DMS 273 treated with DMSO at 0.1 percent for 48 hours (cell line): ENCODE results near the gene KCNMA1.

Experiments used
- DNase-seq: peaks from one replicate; lab custom pipeline; 2025; lab: John Stamatoyannopoulos, UW

KCNMA1 gene

DNA sequence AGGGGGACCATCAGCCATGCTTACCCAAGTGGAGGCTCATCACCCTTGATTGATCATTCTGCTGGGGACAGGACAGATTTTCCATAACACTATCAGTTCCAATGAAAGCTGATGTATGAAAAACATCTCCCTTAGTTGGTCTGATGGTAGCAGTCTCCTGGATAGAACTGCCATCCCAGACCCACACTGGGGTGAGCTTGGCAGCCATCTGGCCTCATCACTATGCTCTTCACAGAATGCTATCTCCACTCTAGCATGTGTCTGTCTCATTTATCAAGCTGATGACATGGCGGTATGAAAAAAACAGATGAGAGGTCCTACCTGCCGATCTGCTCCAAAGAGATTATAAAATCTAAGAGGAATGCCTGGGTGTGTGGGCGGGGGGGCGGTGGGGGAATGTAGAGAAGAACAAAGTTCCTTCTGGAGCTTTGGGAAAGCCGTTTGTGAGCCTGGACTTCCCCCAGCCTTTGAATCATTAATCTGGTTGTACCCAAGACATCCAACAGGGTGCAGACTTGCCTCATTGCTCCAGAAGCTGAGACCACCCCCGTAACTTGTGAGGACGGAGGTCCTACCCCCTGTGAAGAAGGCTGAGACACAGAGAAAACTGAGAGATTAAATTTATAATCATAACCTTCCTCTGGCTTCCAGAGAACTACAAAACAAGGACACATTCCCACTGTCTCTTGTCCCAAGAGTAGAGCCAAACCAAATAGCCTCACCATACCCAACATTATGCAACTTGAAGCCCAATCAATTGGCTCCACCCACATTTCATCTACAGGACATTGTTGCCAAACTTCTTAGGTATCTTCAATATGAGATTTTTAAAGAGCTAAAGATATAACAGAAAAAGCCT, 340.8 kb downstream of the KCNMA1 start:
- DNase-seq, result no peak

DNA sequence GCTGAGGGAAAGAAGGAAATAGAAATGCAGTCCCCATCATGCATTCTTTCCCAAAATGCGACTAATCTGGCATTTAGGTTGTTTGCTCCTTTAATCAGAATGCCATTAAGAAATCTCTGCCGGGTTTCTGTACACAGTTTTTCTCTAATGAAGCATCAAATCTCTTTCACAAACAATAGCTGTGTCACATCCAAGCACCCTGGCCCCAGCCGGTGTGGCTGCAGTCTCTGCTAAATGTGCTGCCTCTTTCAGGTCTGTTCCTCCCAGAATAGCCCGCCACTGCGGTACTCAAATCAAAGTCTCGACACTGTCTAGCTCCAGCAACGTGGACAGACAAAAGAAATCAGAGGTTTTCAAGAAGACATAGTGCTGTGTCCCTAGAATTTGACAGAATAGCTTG, 343.8 kb downstream of the KCNMA1 start:
- no peak for DNase-seq

DNA sequence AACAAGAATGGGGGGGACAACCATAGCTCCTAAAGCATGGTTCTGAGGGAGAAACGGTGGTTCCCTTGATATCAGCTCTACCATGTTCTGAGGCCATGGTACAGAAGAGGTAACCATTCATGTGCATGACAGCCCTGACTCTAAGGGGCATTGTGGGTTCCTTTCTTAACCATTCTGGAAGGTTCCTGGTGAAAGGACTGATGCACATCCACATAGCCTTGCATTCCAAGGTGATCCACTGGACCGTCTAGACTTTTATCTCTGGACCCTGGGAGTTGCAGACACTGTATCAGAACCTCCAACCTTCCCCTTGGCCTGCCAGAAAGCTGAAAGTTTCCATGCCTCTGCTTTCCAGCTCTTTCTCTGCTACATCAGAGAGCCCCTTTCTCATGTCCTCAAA, 344.3 kb downstream of the KCNMA1 start:
- DNase-seq, result no peak

DNA sequence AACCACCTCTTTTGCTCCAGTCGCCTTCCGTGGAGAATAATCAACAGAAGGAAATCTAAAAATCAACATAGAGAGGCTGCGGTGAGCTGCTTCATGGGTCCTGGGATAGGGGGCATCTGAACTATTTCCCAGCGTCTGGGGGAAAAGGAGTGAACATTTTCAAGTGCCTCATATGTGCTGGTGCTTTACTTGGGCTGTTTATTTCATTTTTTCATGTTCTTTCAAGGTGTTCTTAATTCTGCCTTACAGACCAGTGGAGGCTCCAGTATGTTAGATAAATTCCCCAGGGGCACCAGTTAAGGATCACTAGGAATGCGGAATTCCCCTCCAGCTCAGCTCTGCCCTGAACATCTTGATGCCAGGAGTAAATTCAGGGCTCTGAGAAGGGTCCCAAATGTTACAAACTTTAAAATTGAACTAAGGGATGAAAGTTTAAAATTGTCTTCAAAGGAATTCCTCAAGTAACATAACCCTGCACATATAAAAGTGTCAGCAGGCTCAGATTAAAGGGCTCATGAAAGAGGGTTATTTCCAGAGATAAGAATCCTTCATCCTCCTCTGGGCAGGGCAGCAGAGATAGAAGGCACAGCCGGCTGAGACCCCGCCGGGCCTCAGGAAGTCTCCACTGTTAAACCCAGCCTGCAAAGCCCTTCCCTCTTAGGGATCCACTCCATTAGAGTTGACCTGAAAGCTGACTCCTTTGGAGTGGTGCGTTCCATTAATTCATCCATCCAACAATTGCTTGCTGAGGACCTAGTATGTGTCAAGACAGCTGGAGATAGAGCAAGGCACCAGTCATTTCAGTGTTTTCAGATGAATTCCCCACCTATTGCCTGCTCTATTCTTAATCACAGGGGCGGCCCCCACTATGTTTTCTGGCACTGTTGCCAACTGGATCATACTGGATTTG, 345.8 kb downstream of the KCNMA1 start:
- no peak for DNase-seq

DNA sequence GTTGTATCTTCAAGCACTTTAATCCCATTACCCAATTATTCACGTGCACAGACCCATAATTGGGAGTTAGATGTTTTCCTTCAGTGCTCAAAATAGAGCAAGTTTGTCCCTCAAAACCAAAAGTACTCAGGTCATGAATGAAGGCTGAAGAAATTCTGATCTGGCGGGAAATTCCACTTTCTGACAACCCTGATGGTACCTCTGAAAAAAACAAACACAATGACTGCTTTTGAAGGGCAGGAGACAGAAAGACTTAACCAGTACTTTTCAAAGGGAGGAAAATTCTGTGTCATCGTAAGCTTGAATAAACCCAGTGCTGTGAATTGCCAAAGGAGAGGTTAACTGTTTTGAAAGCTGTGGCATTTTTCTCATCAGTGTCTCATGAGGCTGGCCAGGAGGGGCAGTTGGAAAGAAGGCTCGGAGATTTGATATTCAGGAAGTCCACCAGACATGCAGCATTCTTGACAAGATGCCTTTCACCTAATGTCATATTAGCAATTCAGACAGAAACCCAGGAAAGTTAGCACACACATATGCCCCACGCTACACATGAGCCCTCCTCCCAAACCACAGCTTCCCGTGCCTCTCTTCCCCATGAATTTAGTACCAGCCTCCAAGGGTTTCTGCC, 347.0 kb downstream of the KCNMA1 start:
- DNase-seq, result no peak

DNA sequence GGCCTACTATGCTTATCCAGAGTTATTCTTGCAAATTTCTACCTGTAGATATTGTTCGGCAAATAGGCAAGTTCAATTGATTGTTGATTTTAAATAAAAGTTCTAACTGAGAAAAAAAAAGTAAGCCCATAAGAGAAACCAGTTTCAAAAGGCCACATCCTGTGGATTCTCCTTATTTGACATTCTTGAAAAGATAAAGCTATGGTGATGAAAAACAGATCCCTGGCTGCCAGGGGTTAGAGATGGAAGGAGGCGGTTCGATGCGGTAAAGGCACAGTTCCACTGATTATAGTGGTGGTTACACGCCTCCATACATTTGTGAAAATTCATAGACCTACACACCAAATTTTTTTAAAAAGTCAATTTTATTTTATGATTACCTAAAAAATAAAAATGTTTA, 347.8 kb downstream of the KCNMA1 start:
- no peak for DNase-seq

DNA sequence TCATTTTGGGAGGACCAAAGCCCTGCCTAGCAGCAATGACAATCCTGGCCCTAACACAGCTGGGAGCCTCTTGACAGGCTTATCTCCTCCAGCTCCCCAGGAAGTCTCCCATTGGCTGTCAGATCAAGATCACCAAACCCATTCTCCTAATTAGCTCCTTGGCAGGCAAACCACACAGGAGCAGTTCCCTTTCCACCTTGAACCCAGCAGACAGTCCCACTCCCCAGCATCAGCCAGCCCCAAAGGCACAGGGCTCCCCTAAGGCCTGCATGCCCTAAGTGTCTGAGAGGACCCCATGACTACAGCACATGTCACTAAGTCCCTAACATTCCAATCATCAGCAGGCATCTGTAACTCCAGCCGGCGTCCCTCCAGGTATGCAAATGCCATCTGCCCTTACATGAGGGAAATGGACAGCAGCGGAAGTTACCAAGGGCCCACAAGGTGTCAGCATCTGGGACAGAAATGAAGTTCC, 348.5 kb downstream of the KCNMA1 start:
- DNase-seq, result no peak

DNA sequence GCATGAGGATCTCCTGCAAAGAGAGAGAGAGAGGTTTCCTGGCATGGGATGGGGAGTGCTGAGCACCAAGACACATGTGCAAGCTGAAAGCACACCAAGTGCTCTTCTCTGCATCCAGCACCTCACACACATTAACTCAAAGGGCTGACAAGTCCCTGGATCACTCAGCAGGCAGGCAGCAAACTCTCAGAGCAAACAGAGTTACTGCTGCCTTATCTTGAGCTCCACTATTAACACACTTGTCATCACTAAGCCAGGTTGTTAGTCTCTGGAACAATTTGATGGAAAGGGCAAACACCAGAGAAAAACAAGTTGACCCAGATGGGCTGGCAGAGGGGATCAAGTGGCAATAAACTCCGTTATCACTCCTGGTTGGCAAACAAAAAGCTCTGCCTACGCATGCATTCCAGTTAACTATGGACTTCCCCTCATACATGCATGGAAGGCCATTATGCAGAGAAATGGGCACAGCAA, 349.9 kb downstream of the KCNMA1 start:
- peak; percentile 33 for DNase-seq

DNA sequence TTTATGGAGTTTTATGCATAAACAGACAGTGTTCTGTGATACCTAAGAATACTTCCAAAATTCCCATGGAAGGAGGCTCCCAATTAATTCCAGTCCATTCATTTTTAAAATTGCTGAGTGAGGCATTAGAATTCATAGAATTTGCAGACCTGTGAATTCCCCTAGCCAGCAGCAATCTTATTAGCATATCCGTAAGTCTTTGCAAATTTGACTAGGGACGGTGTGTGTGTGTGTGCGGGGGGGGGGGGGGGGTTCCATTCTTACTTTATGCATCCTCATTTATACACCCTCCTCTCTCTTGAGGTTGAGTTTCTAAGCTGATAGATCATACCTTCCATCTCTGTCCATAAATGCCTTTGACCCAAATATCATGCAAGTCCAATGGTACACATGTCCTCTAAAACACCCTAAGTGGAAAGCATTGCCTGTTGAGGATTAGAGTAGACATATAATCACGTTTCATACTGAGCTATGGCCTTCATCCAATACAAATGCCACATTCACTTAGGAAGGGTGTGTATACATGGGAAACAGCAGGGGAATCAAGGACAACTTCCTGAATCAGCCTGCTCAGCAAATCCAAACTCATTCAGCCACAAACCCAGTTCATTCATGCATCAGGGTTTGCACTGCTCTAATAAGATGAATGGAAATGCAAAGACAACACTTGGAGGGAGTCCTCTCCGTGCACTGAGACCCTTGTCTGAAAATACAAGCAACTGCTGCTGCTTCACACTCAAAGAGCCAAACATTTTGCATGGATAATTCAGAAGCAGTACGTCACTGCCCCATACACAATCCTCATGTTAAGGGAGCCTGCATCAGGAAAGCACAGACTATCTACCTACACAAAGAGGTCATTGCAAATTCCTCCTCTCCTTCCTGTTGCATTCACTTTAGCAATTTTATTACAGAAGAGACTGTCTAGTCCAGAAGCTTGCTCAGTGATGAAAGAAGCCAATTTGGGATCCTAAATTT, 350.8 kb downstream of the KCNMA1 start:
- no peak for DNase-seq

DNA sequence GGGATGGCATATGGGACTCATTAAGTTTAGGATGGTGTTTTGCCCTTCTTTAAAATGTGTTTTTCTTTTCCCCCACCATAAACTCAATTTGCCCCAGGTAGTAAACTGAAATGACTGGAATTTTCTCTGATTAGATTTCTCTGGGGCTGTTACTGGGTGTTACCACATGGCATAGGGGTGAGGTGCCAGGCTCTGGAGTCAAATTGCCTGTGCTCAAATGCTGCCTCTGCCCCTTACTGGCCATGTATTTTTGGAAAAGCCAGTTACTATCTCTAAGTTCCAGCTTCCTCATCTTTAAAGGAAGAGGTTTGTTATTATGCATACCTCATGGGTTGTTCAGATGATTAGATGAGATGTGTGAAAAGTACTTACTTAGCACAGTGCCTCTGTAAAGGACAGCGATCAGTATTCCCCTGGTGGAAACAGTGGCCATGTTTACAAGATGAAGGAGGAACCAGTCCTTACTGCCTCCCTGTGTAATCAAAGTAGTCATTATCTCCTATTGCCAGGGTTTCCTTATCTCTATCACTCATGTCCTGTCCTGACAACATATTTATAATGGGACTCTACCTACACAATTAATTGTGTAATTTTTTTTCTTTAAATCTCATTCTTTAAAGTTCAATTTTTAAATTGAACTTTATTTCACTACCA, 352.0 kb downstream of the KCNMA1 start:
- no peak for DNase-seq

DNA sequence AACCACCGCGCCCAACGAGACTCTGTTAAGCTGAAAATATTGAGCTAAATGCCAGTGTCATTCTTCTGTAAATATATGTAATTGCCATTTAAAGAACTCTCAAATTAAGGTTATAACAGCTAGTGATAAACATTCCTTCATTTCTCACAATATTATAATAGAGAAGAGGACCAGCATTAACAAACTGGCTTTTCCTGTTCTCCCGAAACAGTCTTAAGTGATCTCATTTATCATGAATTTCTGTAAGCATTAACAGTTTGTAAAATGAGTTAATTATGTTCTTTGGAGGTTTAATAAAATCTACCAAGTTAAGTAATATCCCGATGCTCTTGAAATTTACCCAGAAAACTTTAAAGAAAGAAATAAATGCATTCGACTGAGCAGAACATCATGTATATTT, 352.8 kb downstream of the KCNMA1 start:
- no peak for DNase-seq

DNA sequence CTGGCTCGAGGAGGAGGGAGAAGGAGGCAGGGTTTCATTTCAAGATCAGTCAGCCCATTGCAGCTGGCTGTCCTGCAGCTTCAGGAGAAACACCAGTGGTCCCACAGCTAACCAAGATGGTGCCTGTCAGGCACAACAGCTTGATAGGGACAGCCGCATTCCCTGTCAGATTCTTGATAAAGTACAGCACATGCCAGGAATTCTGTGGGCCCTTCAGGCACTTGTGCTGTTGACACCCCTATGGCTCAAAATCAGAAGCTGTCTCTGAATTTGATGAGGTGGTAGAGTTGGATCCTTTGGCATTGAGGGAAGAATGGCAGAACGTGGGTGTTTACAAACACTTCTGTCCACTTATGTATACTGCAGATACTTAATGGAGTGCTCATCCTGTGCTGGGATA, 354.3 kb downstream of the KCNMA1 start:
- no peak for DNase-seq

DNA sequence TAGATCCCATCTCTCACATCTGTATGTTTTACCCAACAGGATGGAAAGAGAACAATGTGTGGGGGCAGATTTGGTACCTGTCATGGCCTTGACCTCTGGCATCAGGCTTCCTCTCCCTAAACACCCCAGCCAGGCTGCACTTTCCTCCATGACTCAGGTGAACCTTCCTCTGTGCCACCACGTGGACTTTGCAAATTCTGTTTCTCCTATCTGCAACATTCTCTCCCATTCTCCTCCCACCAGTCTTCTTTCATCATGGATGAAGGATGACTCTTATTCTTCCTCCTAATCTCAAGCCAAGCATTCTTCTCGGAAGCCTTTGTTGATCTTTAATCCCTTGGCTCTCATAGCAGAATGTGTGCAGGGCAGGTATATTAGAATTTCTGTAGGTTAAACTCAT, 355.4 kb downstream of the KCNMA1 start:
- DNase-seq, result no peak

DNA sequence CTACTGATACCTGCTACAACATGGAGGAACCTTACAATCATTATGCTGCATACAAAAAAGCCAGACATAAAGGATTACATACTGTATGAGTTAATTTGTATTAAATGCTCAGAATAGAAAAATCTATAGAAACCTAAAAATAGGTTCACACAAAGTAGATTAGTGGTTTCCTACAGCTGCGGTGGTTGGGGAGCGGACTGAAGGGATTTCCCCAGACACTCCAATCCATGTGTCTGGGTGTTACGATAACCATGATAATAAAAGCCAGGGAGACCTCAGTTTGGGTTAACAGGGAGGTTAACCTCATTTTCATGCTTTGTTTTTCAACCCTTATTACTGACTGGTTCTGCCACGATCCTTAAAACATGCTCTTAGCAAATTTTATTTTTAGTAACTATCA, 355.9 kb downstream of the KCNMA1 start:
- no peak for DNase-seq

DNA sequence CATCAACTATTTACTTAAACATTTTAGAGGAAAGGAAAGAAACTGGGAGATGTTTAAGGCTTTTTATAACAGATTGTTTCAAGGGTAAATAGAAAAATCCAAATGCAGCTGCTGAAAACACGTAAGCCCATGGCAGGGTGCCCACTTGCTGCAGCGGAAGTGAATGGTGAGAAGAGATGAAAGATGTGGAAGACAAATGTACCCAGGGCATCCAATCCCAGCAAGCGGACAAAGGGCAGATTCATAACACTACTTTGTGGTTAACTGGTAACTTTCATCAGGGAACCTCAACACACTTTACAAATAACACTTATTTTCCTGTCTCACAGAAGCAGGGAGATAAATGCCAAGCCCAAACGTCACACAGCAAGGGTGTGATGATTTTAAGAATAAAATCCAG, 358.4 kb downstream of the KCNMA1 start:
- no peak for DNase-seq

DNA sequence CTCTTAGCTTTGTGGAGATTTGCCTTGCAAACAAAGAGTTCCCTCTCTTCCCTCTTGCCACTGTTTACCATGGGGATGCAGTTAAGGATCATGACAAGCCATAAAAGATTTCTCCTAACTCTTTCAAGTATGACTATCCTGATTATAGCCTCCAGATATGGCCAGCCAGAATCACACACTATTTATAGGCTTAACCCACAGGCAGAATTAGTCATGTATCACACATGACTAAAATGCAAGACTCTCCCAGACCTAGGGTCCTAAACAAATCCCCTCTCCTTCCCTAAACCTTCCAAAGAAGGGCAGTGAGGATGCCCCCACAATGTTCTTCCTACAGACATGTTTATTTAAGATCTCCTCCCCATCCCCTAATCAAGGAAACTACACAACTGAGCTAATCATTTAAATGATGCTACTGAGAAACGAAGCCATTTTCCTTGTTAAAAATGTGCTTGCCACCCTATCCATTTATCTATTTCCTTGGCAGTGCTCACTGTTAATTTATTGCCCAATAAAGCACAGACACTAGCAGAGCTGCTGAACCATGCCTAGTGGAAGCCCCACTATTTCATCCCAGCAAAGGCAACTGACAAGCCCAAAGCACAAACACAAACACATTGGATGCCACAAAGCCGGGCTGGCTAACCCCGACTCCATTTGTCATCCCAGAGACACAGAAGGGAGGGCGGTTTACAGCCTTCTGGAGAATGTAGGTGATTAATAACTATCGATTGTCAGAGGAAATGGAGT, 363.4 kb downstream of the KCNMA1 start:
- no peak for DNase-seq

DNA sequence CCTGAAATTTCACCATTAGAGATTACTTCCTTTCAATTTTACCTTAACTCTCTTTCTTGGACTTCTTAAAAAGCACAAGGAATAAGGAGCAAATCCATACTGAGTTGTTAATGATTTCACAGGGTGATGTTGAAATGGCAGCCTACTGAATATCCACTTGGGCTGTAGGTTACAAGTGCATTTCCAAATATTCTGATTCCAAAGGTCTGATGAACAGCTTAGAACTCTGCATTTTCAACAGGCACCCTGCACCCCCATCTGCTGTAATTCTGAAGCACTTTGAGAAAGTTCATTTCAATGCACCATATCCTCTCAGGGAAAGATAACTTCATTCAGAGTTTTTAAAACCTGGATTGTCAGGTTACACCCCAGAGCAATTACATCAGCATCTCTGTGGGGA, 368.4 kb downstream of the KCNMA1 start:
- no peak for DNase-seq

DNA sequence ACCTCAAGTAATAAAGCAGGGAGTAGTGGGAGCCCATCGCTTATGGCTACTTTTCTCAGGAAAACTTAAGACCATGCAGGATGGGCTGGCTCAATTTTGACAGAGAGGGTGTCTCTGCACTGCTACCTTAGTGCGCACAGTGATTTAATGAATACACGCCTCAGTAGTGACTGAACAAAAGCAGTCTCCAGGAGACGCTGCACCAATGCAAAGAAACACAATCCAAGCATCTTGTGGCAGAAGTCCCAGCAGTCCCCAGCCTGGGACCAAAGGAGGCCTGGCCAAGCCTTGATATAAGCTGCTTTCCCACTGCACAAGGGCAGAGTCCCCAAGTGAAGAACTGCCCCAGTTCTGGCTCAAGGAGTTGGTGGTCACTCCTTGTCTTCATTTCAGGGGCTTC, 368.9 kb downstream of the KCNMA1 start:
- DNase-seq, result no peak

DNA sequence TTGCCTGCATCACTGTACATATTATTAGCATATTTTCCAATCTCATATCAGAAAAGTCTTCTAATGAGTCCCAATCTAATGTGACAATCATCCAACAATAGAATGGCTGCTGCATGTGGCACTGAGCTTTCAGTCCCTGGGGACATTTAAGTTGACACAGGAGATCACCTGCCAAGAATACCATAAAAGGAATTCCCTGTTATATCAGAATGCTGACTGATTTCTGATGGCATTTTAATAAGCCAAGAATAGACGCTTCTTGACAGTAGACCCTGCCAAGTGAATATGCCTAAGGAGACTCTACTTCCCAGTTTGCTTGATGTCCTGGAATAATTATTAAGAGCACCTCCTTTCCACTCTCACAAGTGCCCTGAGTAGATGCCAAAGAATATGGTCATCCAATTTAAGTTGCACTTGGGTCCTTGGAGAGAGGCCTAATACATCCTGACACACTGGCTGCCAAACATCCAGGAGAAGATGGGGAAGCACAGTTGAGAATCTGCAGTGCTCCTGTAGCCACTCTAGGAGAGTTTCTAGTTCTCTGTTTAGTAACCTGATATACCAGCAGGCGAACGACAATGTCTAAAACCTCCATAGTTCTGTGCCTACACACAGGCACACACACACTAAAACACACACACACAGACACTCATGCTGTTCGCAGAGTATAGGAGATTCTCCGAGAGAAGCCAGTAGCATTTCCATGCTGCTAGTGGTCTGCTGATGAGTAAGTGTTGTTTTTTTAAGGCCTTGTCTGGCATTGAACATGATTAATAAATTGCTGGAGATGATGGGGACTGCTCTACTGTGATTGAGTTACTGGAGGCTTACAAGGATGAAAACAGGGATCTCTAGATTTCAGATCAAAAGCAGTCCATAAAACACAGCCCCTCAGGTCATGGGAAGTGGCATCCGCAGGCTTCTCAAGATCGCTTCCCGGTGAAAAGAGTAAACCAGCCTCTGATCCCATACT, 369.6 kb downstream of the KCNMA1 start:
- no peak for DNase-seq
